Measurements from ENCODE around the gene NSUN2. TPM values are rescaled to one million over a fixed set of nuclear protein-coding genes. Genes with fewer than 3 reads are reported as not detected.

The NSUN2 gene
- 95.2 to 111 TPM (median 97.5 TPM) in 5 replicates for total RNA-seq (2022; extraction: Qiagen RNA extraction; ENCODE audit: low read depth)

DNA sequence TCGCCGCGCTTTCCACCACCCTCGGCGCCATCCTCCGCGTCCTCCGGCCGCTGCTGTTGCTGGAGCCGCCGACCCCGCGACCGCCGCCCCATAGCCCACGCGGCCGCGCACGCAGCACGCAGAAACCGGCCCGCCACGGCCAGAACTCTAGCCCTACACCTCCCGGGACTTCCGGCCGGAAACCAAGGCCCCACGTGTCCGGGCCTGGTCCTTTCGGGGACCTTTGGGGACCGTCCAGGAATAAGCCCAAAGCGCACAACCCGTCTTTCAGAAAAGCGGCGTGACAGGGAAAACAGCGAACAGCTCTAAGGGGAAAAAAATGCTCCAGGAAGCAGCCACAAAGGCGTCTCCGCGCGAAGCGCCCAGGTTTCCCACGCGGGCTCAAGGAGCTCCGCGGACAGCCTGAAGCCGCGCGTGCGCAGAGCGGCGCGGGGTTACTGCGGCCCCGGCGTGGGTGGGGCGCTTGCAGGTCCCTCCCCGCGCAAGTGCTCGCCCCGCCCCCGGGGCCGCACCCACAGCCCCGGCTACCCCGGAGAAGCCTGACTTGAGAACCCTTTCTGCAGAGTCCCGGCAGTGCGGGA, at the start of gene NSUN2, which contains the start of gene SRD5A1:
NSUN2 (minus strand) TSS at position 157 of the 581 bp plus-strand sequence; CDS start at position 92, 65 bp downstream.
SRD5A1 (plus strand) TSS at position 553 of the 581 bp plus-strand sequence. CDS start 137 bp downstream, outside the sequence.

Other genes with a start within 250 kb of the NSUN2 start
- gene UBE2QL1, start 184.2 kb downstream of the NSUN2 start, total RNA-seq (2022; extraction: Qiagen RNA extraction; ENCODE audit: low read depth) = 0.11 to 0.16 TPM (median 0.13 TPM) in 5 replicates
- gene SRD5A1, start 396 bp upstream of the NSUN2 start, total RNA-seq (2022; extraction: Qiagen RNA extraction; ENCODE audit: low read depth) = 17.0 to 29.0 TPM (median 27.5 TPM) in 5 replicates
- 20.6 to 23.9 TPM (median 23.3 TPM) in 5 replicates for gene TENT4A, start 80.4 kb upstream of the NSUN2 start, total RNA-seq (2022; extraction: Qiagen RNA extraction; ENCODE audit: low read depth)

All from A549 treated with CpdA at 1 μM for 4 hours (cell line).